ENCODE data around the gene PAIP1.
"Not testable (repeated sequence)": the region's sequence is repeated elsewhere in the genome, so short reads cannot be mapped to it uniquely, and the experiment has no call there.

PAIP1 gene

GRCh38 chr5:43561356-43561755 lies 4.5 kb upstream of the PAIP1 start:
- H3K36me3 ChIP-seq (ENCODE audit: insufficient read depth, low read length), result no peaks in the 10 kb centered on the region
- no peaks in the 10 kb centered on the region for H3K27me3 ChIP-seq (ENCODE audit: insufficient read depth, low read length)

GRCh38 chr5:43560128-43560527 lies 3.3 kb upstream of the PAIP1 start:
- H3K9me3 ChIP-seq (ENCODE audit: low read length), result no peaks in the 10 kb centered on the region
- no peak overlapping the region for H3K4me2 ChIP-seq (ENCODE audit: low read length)
- no peak for TF ChIP-seq CTCF (IDR thresholded peaks at IDR 0.05; ENCODE audit: low read length)
- TF ChIP-seq EZH2 (IDR thresholded peaks at IDR 0.05; ENCODE audit: borderline replicate concordance, low read length), result no peak
- no peak overlapping the region for H3K27ac ChIP-seq (ENCODE audit: low read depth, low read length, poor library complexity, severe bottlenecking)
- H3K36me3 ChIP-seq (ENCODE audit: insufficient read depth, low read length), result peaks cover 1% of the 10 kb centered on the region; the same call in 1 of the 2 replicates
- H3K9ac ChIP-seq (ENCODE audit: low read length), result no peak overlapping the region
- H4K20me1 ChIP-seq (ENCODE audit: insufficient read depth, low read length), result no peaks in the 10 kb centered on the region
- no peak overlapping the region for H2AFZ ChIP-seq (ENCODE audit: low read length)
- H3K4me3 ChIP-seq (ENCODE audit: low read depth, low read length, poor library complexity, severe bottlenecking), result no peak overlapping the region
- H3K79me2 ChIP-seq (ENCODE audit: insufficient read depth, low read length), result peaks cover 10% of the 10 kb centered on the region
- no peaks in the 10 kb centered on the region for H3K27me3 ChIP-seq (ENCODE audit: insufficient read depth, low read length)
- H3K4me1 ChIP-seq (ENCODE audit: insufficient read depth, low read length, severe bottlenecking), result peaks cover 14% of the 10 kb centered on the region
- 0 out of 2 replicates have a peak, but pooled peaks cover 3% of the 10 kb centered on the region for H3F3A ChIP-seq (ENCODE audit: insufficient read depth, low read length)
- no peaks in the 10 kb centered on the region for H3K9me2 ChIP-seq (ENCODE audit: low read depth, low read length)

More at GRCh38 chr5:43561356-43561755, 4.5 kb upstream of the PAIP1 start:
- Histone ChIP-seq H3K9ac (ENCODE audit: low read length) (no peak overlapping the region), H4K20me1 (ENCODE audit: insufficient read depth, low read length) (no peaks in the 10 kb centered on the region), H2AFZ (ENCODE audit: low read length) (no peak overlapping the region), H3F3A (ENCODE audit: insufficient read depth, low read length) (0 out of 2 replicates have a peak, but pooled peaks cover 3% of the 10 kb centered on the region), H3K9me2 (ENCODE audit: low read depth, low read length) (no peaks in the 10 kb centered on the region), H3K9me3 (ENCODE audit: low read length) (no peaks in the 10 kb centered on the region), H3K27ac (ENCODE audit: low read depth, low read length, poor library complexity, severe bottlenecking) (no peak overlapping the region), H3K4me1 (ENCODE audit: insufficient read depth, low read length, severe bottlenecking) (peaks cover 7% of the 10 kb centered on the region), H3K4me2 (ENCODE audit: low read length) (no peak overlapping the region), H3K79me2 (ENCODE audit: insufficient read depth, low read length) (no peaks in the 10 kb centered on the region), H3K4me3 (ENCODE audit: low read depth, low read length, poor library complexity, severe bottlenecking) (no peak overlapping the region)
- TF ChIP-seq CTCF (IDR thresholded peaks at IDR 0.05; ENCODE audit: low read length) (no peak), EZH2 (IDR thresholded peaks at IDR 0.05; ENCODE audit: borderline replicate concordance, low read length) (no peak)

GRCh38 chr5:43556607-43556856 lies 345 bp downstream of the PAIP1 start:
- Histone ChIP-seq H3K4me1 (ENCODE audit: insufficient read depth, low read length, severe bottlenecking) (peaks cover 49% of the 10 kb centered on the region), H3K4me3 (ENCODE audit: low read depth, low read length, poor library complexity, severe bottlenecking) (peak overlapping the region; percentile 90), H3K9ac (ENCODE audit: low read length) (peak overlapping the region; percentile 98), H3K4me2 (ENCODE audit: low read length) (peak overlapping the region; percentile 98), H3K27ac (ENCODE audit: low read depth, low read length, poor library complexity, severe bottlenecking) (peak overlapping the region; percentile 62), H3K36me3 (ENCODE audit: insufficient read depth, low read length) (peaks cover 37% of the 10 kb centered on the region), H3K79me2 (ENCODE audit: insufficient read depth, low read length) (peaks cover 32% of the 10 kb centered on the region)
- not testable (repeated sequence) for H3K9me2 ChIP-seq (ENCODE audit: low read depth, low read length); H4K20me1 ChIP-seq (ENCODE audit: insufficient read depth, low read length); H2AFZ ChIP-seq (ENCODE audit: low read length); H3F3A ChIP-seq (ENCODE audit: insufficient read depth, low read length); H3K27me3 ChIP-seq (ENCODE audit: insufficient read depth, low read length); H3K9me3 ChIP-seq (ENCODE audit: low read length)

- H3K4me1 ChIP-seq (ENCODE audit: insufficient read depth, low read length, severe bottlenecking), result peaks cover 52% of the 10 kb centered on the region
- TF ChIP-seq EZH2 (IDR thresholded peaks at IDR 0.05; ENCODE audit: borderline replicate concordance, low read length) (no peak), CTCF (IDR thresholded peaks at IDR 0.05; ENCODE audit: low read length) (no peak)
These were observed 826 bp downstream of the PAIP1 start for GRCh38 chr5:43555895-43556606.

More at GRCh38 chr5:43555895-43556606, 826 bp downstream of the PAIP1 start:
- Histone ChIP-seq H3F3A (ENCODE audit: insufficient read depth, low read length) (0 out of 2 replicates have a peak, but pooled peaks cover 3% of the 10 kb centered on the region), H3K36me3 (ENCODE audit: insufficient read depth, low read length) (peaks cover 41% of the 10 kb centered on the region), H3K4me2 (ENCODE audit: low read length) (peak overlapping the region; percentile 98), H3K79me2 (ENCODE audit: insufficient read depth, low read length) (peaks cover 35% of the 10 kb centered on the region), H4K20me1 (ENCODE audit: insufficient read depth, low read length) (no peaks in the 10 kb centered on the region), H3K9me3 (ENCODE audit: low read length) (no peaks in the 10 kb centered on the region), H3K9me2 (ENCODE audit: low read depth, low read length) (no peaks in the 10 kb centered on the region), H3K27ac (ENCODE audit: low read depth, low read length, poor library complexity, severe bottlenecking) (peak overlapping the region; percentile 62), H3K4me3 (ENCODE audit: low read depth, low read length, poor library complexity, severe bottlenecking) (peak overlapping the region; percentile 90), H3K27me3 (ENCODE audit: insufficient read depth, low read length) (no peaks in the 10 kb centered on the region), H2AFZ (ENCODE audit: low read length) (0 out of 2 replicates have a peak overlapping the region, but pooled peaks have one; percentile 2), H3K9ac (ENCODE audit: low read length) (peak overlapping the region; percentile 98)
